NCI-H82 (cell line): ENCODE measurements around the gene CTNNAL1.
"Not testable (repeated sequence)": the region's sequence is repeated elsewhere in the genome, so short reads cannot be mapped to it uniquely, and the experiment has no call there.

Experiments used
- DNase-seq: peaks from one replicate; lab custom pipeline; 2025; lab: John Stamatoyannopoulos, UW

Gene CTNNAL1

DNA sequence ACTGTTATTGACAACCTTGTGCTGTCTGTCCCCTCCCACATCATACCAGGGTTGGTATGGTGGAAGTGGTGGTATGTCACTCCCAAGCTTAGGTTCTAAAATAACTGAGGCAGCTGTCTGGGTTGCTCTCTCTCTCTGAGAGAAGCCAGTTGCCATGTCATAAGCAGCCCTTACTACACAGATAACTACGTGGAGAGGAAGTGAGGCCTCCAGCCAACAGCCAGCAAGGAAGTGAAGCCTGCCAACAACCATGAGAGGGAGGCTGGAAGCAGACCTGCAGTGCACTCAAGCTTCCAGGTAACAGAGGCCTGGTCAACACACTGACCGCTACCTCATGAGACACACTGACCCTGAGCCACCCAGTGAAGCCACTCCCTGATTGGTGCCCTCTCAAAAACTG lies 18.6 kb downstream of the CTNNAL1 start:
- DNase-seq = no peak

DNA sequence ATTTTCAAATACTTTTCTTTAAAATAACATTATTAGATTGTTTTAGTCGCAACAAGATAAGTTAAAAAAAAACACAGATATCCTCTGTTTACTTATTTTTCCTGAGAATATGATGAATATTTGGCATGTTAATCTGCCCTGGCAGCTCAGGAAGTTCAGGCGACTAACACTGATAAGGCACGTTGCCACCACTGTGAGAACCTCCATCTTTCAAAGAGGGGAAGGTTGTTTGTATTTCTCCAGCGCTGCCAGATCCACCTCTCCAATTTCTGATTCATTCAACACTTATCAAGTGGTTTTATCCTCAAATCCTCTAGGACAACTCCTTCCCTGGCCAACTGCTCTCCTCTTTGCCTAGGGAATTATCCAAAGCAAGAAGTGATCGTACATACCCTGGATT lies 21.8 kb downstream of the CTNNAL1 start:
- no peak for DNase-seq

DNA sequence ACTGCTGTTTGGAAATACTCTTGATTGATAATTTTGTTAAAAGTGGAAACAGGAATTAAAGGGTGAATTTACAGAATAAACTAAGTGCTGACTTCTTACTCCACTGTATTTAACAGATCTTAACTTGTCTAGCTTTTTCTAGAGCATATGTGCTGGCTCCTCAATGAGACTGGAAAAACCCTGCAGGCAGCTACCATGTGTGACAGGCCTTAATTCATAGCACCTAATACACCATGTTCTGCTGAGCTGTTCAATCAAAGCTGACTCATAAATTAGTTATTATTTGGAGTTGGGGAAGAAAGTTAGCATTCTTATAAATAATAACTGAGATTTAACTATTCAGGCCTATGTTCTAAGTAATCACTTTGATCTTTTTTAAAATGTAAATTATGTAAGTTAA lies 29.4 kb downstream of the CTNNAL1 start:
- no peak for DNase-seq

DNA sequence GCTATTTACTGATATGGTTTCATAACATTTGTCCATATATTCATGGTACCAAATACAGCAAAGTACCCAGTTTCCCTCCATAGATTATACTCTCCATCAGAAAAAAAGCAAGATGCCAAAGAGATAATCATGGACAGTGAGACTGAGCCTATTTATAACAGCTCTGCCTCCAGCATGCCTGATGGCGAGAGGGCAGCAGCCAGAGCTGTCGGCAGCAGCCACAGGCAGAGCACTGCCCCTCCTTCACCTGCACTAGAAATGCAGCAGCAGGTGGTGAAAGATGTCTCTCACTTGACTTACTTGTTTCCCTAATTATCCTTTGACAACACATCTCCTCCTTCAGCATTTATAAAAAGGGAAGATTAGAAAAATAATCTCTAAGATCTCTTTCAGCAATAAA lies 32.4 kb downstream of the CTNNAL1 start:
- no peak for DNase-seq

DNA sequence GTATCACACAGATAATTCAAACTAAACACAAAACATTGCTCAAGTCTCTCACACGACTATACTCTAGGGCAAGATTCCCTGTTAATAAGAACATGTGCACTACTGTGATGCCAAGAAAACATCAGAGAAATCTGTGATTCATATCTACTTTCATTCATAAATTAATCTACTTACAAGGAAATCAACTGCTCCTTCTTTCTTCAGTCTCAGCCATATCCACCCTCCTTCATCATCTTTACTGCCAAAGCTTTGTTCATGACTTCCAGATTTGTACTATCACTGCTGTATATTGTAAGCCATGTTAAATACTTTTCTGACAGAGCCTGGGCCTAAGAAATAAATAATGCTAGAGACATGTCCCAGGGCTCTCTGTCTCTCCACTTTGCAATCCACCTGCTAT lies 35.1 kb downstream of the CTNNAL1 start:
- no peak for DNase-seq

DNA sequence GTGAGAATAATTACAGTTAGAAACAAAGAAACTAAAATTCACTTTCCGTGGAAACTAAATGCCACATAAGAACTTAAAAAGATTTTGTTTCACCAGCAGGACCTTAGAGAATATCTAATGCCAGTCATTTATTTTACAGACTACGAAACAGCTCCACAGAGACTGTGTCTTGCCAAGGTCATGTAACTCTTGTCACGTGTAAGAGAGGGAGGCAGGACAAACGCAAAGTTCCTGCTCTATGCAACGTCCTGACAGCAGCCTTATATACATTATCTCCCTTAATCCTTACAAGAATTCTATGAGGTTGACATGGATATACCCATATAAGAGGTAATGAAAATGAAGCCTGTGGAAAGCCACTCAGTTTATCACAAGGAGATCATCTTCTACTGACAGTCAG lies 39.4 kb downstream of the CTNNAL1 start:
- DNase-seq = no peak

DNA sequence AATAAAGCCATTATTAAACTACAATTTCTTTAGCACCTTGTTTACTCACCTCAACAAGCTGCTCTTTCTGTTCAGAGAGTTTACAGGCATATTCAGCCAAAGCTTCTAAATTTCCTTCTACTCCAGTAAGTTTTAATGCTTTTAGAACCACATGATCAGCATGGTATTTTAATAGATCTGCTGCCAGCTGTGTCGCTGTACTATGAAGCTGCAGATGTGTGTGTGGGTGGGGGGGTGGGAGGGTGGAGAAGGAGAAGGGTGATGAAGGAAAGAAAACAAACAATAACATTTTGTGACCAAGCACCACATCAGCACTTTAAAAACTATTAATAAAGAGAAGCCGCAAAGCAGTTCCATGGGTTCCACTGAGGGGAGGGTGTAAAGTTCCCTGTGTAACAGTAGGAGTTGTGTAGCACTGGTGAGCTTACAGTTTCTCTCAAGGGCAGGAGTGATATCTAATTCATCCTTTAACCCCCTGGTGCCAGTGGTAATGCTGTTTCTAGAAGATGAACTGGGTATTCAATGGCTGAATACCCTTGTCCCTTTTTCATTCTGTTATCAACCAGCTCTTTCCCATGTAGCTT lies 40.6 kb downstream of the CTNNAL1 start:
- DNase-seq = no peak

DNA sequence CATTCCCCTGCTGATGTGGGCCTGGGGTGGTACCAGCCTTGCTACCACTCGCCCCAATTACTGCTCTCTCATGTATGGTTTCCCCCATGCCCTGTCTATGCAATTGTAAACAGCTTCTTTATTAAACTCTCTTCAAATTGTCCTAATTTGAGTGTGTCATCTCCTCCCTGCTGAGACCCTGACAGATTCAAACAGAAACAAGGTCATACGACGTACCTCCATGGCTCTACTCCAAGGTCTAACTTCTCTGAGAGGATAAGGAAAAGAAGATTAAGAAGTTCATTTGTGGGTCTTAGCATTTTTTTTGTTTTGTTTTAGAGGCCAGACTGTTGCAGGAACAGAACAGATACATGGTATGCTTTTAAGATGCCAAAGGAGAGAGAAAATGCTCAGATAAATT lies 41.1 kb downstream of the CTNNAL1 start:
- DNase-seq = peak; percentile 19

DNA sequence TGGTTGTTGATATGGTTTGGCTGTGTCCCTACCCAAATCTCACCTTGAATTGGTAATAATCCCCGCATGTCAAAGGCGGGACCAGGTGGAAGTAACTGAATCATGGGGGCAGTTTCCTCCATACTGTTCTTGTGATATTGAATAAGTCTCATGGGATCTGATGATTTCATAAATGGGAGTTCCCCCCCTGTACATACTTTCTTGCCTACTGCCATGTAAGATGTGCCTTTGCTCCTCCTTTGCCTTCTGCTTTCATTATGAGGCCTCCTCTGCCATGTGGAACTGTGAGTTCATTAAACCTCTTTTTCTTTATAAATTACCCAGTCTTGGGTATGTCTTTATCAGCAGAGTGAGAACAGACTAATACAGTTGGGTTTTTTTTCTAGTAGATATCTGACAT lies 41.9 kb downstream of the CTNNAL1 start:
- DNase-seq = not testable (repeated sequence)

DNA sequence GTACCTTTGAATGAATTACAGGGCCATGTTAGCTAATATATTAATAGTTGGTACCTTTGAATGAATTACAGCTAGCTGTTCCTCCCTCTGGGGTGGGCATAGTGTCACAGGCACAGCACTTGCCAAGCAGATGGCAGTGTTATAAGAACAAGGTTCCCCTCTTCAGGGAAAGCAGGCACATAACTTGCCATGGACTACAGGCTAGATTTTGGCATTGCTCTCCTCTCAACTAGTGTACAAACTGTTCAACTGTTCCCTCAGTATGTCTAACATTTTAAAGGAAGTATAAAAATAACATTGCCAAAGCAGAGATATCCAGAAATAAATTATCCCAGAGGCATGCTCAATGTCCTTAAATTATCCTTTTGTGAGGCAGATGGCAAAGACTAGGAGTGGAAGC lies 45.4 kb downstream of the CTNNAL1 start:
- no peak for DNase-seq

DNA sequence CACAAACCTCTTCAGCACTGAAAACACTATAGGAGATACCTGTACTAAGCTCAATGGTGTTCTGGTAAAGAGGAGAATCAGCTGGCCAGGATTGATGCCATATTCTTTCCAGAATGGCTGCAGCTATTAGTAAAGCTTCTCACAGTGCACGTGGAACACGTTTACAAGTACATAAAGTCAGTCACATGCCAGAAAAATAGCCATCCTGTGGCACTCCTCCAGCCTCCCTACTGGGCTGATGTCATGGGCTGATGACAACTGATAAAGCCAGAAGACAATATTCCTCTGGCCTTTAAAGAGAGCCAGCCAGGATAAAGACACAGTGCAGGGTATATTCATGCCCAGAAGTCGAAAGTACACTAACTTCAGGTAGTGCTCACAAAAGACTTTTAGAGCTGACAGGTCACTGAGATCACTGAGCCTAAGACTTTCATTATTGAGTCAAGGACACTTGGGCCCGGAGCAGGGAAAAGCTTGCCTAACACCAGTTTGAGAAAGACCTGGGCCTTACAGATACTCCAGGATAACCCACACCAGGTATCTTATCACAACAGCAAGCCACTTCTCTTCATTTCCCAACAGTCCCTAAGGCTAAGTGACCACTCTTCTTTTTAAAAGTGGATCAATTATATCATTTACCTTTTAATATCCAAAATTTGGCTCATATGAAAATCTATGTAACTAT lies 49.7 kb downstream of the CTNNAL1 start:
- DNase-seq = no peak

DNA sequence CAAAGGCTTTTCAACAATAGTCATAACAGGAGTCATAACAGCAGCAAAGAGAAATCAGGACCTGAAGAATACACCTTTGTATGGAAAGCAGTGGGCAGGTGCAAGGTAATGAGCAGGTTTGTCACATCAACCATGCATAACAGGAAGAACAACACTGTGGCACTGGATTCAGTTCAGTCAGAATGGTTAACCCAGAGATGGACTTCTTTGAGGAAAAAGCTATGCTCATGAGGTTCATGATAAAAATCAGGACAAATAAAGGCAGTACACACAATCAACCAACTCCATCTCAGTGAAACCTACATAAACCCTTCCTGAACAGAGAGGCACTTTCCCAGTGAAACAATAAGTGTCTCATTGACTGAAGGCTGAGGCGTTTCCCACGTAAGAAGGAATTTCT lies 52.1 kb downstream of the CTNNAL1 start:
- DNase-seq = no peak

DNA sequence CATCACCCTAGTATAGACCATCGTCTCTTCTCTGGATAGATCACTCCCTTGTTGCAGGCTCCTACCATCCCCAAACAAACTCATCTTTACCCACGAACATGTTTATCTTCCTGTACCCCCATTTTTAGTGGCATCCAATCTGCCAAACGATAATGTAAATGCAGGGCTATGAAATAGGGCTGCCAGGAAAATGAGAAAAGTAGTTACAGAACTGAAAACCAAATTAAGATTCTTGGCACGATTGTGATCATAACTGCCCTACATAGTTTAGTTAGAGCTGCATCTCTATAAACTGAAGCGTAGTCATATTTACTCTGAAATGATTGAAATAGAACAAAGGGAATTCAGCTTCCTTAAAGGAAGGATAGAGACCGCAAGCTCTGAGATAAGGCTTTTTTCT lies 53.0 kb downstream of the CTNNAL1 start:
- no peak for DNase-seq

DNA sequence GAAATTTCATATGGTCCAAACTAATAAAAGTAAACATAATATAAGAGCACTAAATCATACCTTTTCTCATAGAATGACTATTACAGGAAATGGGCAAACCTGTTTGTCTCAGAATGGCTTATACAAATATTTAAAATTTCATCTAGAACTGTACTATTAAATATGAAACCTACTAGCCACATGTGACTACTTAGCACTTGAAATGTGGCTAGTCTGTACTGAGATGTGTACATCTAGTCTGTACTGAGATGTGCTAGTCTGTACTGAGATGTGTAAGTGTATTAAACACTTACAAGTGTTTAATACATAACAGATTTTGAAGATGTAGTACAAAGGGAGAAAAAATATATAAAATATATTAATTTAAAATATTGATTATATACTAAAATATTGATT lies 56.7 kb downstream of the CTNNAL1 start:
- DNase-seq = no peak

DNA sequence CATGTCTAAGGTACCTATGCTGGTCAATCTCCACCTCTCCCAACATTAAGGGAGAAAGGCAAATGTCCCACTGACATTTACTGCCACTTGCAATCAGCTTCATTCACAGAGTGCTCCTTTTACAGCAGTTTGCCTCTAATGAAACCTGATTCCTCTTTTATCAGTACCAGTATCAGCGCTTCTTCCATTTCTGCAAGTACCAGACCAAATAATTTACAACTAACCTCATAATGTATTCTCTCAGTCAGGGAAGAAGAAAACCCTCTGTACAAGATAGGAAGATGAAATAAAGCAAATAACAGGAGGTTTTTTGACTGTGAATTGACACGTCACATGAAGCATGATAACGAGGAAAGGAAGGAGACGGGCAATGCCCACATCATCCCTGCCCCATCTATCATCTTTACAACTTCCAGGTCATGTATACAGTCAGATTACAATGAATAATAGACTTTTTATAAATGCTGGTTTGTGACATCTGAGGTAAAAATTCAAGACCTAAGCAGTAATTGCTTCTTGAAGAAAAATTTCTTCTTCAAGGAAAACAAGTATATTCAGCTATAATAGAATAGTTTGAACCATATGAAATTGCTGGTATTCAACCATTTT lies 57.2 kb downstream of the CTNNAL1 start:
- no peak for DNase-seq

DNA sequence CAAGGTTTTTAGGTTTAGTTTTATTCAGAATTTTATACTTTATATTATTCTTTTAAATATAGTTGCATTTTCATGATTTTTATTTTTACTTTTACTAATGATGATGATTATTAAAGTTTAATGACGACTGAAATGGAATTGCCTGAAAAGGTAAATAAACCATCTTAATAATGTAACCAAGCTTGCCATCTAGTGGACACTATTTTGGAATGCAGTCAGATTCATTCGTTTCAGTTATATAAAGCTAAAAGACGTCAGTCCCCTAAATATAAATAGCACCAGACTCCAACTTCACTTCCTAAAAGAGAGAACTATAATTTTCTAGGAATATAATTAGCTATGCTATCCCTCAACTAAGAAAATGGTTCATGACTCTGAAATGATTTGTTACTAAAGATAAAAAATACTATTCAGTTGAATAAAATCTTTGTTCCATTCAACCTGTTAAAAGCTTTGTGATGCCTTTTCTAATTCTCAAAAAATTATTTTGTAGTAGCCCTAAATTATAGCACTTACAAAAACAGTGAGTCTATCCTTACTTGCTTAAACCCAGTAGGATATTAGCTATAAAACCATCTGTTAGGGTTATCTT lies 59.2 kb downstream of the CTNNAL1 start:
- peak; percentile 48 for DNase-seq

DNA sequence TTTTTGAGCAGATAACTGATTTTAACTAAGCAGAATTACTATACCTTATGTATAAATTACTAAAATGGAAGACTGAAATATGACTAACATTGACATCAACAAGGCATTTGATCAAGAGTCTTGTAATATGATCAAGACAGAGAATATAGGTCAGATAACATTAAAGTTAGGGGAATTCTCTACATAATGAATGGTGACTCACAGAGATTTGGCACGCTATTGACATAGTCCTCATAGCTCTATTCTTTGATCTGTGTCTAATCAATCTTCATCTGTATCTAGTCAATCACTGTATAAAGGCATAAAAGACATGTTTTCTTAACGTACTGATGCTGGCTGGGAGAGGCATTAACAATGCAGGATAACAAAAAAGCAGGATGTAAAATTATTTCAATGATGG lies 61.7 kb downstream of the CTNNAL1 start:
- no peak for DNase-seq

DNA sequence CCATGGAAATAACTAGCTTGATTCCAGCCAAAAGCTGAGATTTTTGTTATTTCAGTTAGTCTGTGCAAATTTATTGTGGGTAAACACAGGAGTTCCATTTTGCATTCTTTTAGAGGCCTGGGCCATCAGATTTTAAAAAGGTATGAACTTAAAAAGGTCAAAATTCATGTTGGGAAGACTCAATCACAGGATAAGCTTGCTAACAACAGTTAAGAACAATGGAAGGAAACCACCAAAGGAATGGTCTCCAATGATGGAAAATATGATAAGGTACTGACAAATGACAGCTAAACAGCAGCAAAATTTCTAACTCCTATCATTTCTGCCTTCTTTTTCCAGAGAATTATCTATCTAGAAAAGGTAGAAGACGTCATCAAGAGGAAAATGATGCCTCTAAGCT lies 63.1 kb downstream of the CTNNAL1 start:
- no peak for DNase-seq

DNA sequence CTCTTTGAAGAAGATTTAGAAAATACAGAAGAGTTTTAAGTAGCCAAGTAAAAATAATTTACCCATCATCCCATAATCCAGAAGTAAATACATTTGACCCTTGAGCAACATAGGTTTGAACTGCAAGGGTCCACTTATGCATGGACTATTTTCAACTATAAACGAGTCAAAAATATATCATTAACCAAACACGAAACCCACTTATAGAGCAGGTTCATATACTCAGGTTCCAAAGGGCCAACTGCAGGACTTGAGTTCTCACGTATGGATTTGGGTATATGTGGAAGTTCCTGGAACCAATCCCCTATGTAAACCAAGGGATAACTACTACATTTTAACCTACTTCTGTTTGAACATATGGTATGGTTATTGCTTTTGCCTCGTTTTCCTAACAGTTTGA lies 73.3 kb downstream of the CTNNAL1 start:
- no peak for DNase-seq

DNA sequence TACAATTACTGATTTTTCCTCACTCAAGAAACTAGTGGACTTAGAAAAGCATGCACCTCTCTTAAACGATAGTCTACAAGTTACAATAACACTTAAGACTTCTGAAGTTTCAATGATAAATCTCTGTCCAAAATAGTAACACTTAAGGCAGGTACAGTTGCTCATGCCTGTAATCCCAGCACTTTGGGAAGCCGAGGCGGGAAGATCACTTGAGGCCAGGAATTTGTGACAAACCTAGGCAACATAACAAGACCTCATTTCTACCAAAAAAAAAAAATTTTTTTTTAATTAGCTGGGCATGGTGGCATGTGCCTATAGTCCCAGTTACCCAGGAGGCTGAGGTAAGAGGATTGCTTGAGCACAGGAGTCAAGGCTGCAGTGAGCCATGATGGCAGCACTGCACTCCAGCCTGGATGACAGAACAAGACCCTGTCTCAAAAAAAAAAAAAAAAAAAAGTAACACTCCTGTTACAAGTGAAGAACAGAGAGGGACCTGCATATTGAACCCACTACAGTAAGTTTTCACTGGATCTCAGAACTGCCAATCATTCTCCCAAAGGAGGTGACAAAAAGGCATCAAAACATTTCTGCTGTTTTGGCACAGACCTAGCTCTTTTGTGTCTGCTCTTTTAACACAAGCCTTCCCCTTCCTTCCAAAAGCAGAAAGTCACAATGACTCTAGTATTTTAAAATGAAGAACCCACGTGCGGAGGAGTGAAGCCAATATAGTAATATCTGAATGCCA lies 75.6 kb downstream of the CTNNAL1 start:
- no peak for DNase-seq

DNA sequence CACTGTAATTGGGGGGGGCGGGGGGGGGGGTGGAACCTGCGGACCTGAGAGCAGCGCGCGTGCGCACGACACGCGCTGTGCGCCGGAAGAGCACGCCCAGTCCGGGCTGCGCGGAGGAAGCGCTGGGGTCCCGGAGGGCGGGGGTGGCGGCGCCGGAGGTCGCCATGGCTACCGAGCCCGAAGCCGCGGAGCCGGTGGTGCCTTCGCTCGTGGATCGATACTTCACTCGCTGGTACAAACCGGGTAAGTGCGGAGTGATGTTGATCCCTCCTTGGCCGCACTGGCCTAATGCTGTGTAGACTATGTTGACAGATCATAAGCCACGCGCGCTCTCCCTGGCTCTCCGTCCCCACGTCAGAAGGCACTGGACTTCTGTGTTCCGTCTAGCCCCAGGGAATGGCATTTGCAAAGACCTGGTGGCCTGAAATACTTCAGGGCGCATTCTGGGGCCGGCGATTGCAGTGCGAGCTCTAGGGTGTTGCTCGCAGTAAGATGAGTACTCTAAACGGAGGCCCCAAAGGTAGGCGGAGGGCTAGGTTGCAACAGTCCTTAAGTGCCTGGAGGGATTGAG lies 78.9 kb downstream of the CTNNAL1 start, which contains the start of gene ABITRAM:
Gene ABITRAM (plus strand): TSS at position 78 of the 571 bp plus-strand sequence. CDS start 87 bp downstream, at position 165.
- DNase-seq = peak; percentile 88

DNA sequence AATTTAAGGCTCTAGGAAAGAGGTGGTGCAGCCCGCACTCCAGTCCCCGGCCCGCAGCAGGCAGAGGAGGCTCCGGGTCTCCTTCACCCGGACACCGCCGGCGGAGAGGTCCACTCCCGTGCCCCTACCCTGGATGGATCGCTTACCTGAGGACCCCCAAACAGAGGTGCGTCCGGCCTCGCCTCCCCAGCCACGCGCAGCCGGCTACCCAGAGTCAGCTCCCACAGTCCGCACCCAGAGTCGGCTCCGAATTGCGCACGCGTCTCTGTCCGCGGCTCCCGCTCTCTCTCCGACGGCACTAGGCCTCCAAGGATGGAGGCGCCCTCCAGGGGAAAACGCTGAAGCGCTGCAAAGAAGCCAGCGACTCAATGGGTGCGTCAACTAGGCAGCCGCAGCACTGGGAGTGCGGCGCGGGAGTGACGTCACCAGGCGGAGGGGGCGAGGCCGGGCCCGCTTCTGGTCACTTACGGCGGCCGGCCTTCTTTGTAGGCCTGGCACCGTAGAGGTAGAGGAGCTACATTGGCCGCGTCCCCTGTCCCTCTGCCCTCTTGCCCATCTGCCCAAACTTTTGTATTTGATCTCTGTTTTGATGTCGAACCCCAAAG lies 79.5 kb downstream of the CTNNAL1 start, which contains the start of gene ELP1:
Gene ELP1 (minus strand): TSS at position 407 of the 605 bp plus-strand sequence. CDS start 2,978 bp downstream, outside the sequence.
- DNase-seq = peak; percentile 94
